ENCODE data around the gene KIF18A. TPM values are rescaled to one million over a fixed set of nuclear protein-coding genes. Genes with fewer than 3 reads are reported as not detected.

The KIF18A gene
- polyA plus RNA-seq, 1 donor from 2014 or later = 0.83 TPM

DNA sequence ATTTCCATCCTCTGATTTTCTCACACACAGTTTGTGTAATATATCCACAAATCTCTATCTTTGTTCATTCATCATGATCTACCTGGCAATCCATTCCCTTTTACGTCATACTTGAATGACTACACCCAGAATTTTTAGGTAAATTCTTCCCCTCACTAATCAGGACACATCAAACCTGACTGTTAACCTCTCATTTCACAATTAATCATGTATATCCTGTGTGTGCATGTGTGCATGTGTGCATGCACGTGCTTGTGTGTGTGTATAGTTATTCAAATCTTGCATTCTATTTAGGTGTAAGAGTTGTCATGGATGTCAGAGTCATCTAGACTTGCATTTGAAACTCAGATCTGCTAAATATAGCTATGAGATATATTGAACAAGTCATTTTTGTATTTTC, 130.4 kb downstream of the KIF18A start:
- Histone ChIP-seq H3K9me2 (ENCODE audit: insufficient read depth, low read length) (no peaks in the 10 kb centered on the region), H3K9ac (ENCODE audit: low read length) (no peak overlapping the region), H2AFZ (ENCODE audit: low read depth, low read length) (no peak overlapping the region), H3K4me2 (ENCODE audit: low read length) (no peak overlapping the region), H3K27ac (ENCODE audit: low read length) (no peak overlapping the region), H3K4me3 (ENCODE audit: low read length) (no peak overlapping the region), H3F3A (ENCODE audit: insufficient read depth, low read length, poor library complexity, severe bottlenecking) (no peaks in the 10 kb centered on the region), H3K36me3 (ENCODE audit: insufficient read depth, low read length) (no peaks in the 10 kb centered on the region), H3K27me3 (ENCODE audit: insufficient read depth, low read depth, low read length) (no peaks in the 10 kb centered on the region), H3K9me3 (ENCODE audit: low read length) (no peaks in the 10 kb centered on the region), H4K20me1 (ENCODE audit: insufficient read depth) (no peaks in the 10 kb centered on the region), H3K79me2 (replicated peaks; ENCODE audit: insufficient read depth, low read length) (no peaks in the 10 kb centered on the region)
- TF ChIP-seq MXI1 (conservative IDR thresholded peaks at IDR 0.05; ENCODE audit: poor library complexity, severe bottlenecking) (no peak), SMC3 (conservative IDR thresholded peaks at IDR 0.05; ENCODE audit: poor library complexity) (no peak), TAF1 (IDR thresholded peaks at IDR 0.05; ENCODE audit: low read depth) (no peak), EP300 (conservative IDR thresholded peaks at IDR 0.05; ENCODE audit: poor library complexity, severe bottlenecking) (no peak), EZH2 (IDR thresholded peaks at IDR 0.05; ENCODE audit: borderline replicate concordance, insufficient read depth, low read length, poor library complexity, severe bottlenecking) (no peak), RAD21 (conservative IDR thresholded peaks at IDR 0.05) (no peak), POLR2AphosphoS5 (IDR thresholded peaks at IDR 0.05) (no peak)
- TF ChIP-seq, protein P1, sequence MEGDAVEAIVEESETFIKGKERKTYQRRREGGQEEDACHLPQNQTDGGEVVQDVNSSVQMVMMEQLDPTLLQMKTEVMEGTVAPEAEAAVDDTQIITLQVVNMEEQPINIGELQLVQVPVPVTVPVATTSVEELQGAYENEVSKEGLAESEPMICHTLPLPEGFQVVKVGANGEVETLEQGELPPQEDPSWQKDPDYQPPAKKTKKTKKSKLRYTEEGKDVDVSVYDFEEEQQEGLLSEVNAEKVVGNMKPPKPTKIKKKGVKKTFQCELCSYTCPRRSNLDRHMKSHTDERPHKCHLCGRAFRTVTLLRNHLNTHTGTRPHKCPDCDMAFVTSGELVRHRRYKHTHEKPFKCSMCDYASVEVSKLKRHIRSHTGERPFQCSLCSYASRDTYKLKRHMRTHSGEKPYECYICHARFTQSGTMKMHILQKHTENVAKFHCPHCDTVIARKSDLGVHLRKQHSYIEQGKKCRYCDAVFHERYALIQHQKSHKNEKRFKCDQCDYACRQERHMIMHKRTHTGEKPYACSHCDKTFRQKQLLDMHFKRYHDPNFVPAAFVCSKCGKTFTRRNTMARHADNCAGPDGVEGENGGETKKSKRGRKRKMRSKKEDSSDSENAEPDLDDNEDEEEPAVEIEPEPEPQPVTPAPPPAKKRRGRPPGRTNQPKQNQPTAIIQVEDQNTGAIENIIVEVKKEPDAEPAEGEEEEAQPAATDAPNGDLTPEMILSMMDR (IDR thresholded peaks at IDR 0.05; ENCODE audit: poor library complexity, severe bottlenecking) = no peak
- TF ChIP-seq, protein P2, sequence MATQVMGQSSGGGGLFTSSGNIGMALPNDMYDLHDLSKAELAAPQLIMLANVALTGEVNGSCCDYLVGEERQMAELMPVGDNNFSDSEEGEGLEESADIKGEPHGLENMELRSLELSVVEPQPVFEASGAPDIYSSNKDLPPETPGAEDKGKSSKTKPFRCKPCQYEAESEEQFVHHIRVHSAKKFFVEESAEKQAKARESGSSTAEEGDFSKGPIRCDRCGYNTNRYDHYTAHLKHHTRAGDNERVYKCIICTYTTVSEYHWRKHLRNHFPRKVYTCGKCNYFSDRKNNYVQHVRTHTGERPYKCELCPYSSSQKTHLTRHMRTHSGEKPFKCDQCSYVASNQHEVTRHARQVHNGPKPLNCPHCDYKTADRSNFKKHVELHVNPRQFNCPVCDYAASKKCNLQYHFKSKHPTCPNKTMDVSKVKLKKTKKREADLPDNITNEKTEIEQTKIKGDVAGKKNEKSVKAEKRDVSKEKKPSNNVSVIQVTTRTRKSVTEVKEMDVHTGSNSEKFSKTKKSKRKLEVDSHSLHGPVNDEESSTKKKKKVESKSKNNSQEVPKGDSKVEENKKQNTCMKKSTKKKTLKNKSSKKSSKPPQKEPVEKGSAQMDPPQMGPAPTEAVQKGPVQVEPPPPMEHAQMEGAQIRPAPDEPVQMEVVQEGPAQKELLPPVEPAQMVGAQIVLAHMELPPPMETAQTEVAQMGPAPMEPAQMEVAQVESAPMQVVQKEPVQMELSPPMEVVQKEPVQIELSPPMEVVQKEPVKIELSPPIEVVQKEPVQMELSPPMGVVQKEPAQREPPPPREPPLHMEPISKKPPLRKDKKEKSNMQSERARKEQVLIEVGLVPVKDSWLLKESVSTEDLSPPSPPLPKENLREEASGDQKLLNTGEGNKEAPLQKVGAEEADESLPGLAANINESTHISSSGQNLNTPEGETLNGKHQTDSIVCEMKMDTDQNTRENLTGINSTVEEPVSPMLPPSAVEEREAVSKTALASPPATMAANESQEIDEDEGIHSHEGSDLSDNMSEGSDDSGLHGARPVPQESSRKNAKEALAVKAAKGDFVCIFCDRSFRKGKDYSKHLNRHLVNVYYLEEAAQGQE (IDR thresholded peaks at IDR 0.05; ENCODE audit: borderline replicate concordance) = no peak

DNA sequence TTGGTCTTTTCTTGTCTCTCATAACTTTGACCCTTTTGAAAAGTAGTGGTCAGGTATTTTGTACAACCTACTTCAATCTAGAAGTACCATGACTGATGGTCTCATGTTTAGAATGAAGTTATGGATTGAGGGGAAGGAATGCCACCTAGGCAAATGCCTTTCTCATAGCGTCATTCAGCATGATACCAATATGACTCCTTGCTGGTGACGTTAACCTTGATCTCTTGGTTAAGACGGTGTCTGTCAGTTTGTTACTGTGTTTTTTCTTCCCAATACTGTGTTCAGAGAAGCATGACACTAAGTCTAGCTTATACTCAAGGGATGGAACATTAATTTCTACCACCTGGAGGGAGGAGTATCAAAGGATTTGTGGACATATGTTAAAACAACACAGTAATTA, 130.9 kb downstream of the KIF18A start:
- no peaks in the 10 kb centered on the region for H3K36me3 ChIP-seq (ENCODE audit: insufficient read depth, low read length)
- no peak overlapping the region for H3K27ac ChIP-seq (ENCODE audit: low read length)
- H3K4me2 ChIP-seq (ENCODE audit: low read length) = no peak overlapping the region
- no peak for TF ChIP-seq POLR2AphosphoS5 (IDR thresholded peaks at IDR 0.05)
- TF ChIP-seq TAF1 (IDR thresholded peaks at IDR 0.05; ENCODE audit: low read depth) = no peak
- TF ChIP-seq, protein P1 (IDR thresholded peaks at IDR 0.05; ENCODE audit: poor library complexity, severe bottlenecking) = no peak
- no peak for TF ChIP-seq RAD21 (conservative IDR thresholded peaks at IDR 0.05)
- no peak for TF ChIP-seq SMC3 (conservative IDR thresholded peaks at IDR 0.05; ENCODE audit: poor library complexity)
- TF ChIP-seq MXI1 (conservative IDR thresholded peaks at IDR 0.05; ENCODE audit: poor library complexity, severe bottlenecking) = no peak
- TF ChIP-seq EP300 (conservative IDR thresholded peaks at IDR 0.05; ENCODE audit: poor library complexity, severe bottlenecking) = no peak
- TF ChIP-seq, protein P2 (IDR thresholded peaks at IDR 0.05; ENCODE audit: borderline replicate concordance) = no peak
- H3F3A ChIP-seq (ENCODE audit: insufficient read depth, low read length, poor library complexity, severe bottlenecking) = no peaks in the 10 kb centered on the region
- H3K4me3 ChIP-seq (ENCODE audit: low read length) = no peak overlapping the region
- H3K9me2 ChIP-seq (ENCODE audit: insufficient read depth, low read length) = no peaks in the 10 kb centered on the region
- H4K20me1 ChIP-seq (ENCODE audit: insufficient read depth) = no peaks in the 10 kb centered on the region
- H2AFZ ChIP-seq (ENCODE audit: low read depth, low read length) = no peak overlapping the region
- no peak overlapping the region for H3K9ac ChIP-seq (ENCODE audit: low read length)
- H3K79me2 ChIP-seq (replicated peaks; ENCODE audit: insufficient read depth, low read length) = no peaks in the 10 kb centered on the region
- H3K9me3 ChIP-seq (ENCODE audit: low read length) = no peaks in the 10 kb centered on the region
- H3K27me3 ChIP-seq (ENCODE audit: insufficient read depth, low read depth, low read length) = no peaks in the 10 kb centered on the region
